ENCODE results near the gene MRPS15.
"Not testable (repeated sequence)": the region's sequence is repeated elsewhere in the genome, so short reads cannot be mapped to it uniquely, and the experiment has no call there.

Gene MRPS15

DNA sequence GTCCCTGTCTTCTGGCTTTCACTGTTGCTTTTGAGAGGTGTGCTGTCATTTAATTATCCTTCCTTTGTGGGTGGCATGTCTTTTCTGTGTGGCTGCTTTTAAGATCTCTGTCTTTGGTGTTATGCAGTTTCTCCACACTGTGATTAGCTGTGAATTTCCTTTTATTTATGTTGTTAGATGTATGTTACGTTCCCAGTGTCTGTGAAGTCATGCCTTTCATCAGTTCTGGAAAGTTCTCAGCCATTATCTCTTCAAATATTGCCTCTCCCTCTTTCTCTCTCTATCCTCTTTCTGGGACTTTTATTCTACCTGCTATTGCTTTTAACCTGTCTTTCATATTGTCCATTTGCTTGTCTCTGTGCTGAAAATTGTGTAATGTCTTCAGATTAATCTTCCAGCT is 39.5 kb upstream of the MRPS15 start:
- TF ChIP-seq, protein P1, sequence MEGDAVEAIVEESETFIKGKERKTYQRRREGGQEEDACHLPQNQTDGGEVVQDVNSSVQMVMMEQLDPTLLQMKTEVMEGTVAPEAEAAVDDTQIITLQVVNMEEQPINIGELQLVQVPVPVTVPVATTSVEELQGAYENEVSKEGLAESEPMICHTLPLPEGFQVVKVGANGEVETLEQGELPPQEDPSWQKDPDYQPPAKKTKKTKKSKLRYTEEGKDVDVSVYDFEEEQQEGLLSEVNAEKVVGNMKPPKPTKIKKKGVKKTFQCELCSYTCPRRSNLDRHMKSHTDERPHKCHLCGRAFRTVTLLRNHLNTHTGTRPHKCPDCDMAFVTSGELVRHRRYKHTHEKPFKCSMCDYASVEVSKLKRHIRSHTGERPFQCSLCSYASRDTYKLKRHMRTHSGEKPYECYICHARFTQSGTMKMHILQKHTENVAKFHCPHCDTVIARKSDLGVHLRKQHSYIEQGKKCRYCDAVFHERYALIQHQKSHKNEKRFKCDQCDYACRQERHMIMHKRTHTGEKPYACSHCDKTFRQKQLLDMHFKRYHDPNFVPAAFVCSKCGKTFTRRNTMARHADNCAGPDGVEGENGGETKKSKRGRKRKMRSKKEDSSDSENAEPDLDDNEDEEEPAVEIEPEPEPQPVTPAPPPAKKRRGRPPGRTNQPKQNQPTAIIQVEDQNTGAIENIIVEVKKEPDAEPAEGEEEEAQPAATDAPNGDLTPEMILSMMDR (conservative IDR thresholded peaks at IDR 0.05) = no peak
- TF ChIP-seq ZFX (IDR thresholded peaks at IDR 0.05) = no peak
- H3K27ac ChIP-seq = no peak overlapping the region

DNA sequence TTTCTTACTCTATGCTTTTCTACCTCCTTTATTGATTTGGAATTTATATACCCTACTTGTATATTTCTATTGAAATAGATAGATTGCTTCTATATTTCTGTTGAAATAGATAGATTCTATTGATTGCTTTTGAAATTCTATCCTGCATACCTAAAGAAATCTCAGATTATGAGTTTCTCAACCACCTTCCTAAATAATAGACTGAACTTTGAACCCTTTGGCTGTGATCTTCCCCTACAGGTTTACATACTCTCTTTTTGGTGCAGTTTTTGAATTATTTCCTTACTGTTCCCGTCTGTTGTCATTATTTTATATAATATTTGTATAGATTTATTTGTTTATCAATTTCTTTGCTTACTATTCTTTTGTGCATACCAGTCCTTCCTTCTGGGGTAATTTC is 39.0 kb upstream of the MRPS15 start:
- no peak for TF ChIP-seq ZFX (IDR thresholded peaks at IDR 0.05)
- TF ChIP-seq, protein P1 (conservative IDR thresholded peaks at IDR 0.05) = no peak
- no peak overlapping the region for H3K27ac ChIP-seq

DNA sequence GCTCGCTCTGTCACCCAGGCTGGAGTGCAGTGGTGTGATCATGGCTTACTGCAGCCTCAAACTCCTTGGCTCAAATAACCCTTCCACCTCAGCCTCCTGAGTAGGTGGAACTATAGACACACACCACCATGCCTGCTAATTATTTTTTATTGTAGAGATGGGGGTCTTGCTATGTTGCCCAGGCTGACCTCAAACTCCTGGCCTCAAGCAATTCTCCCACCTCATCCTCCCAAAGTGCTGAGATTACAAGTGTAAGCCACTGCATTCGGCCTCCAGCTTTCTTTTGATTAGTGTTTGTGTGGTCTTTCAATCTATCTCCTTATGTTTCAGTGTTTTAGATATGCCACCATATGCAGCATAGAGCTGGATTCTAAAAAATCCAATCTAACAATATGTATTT is 38.4 kb upstream of the MRPS15 start:
- no peak overlapping the region for H3K27ac ChIP-seq
- TF ChIP-seq ZFX (IDR thresholded peaks at IDR 0.05) = no peak
- TF ChIP-seq, protein P1 (conservative IDR thresholded peaks at IDR 0.05) = no peak

DNA sequence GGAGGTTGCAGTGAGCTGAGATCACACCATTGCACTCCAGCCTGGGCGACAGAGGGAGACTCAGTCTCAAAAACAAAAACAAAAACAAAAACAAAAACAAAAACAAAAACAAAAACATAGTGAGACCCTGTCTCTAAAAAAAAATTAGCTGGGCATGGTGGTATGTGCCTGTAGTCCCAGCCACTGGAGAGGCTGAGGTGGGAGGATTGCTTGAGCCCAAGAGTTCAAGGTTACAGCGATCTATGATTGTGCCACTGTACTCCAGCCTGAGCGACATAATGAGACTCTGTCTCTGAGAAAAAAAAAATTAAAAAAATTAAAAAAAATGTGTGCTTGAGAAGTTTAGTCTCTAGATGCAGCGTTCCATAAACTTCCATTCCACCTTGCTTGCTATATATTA is 37.7 kb upstream of the MRPS15 start:
- H3K27ac ChIP-seq = not testable (repeated sequence)

DNA sequence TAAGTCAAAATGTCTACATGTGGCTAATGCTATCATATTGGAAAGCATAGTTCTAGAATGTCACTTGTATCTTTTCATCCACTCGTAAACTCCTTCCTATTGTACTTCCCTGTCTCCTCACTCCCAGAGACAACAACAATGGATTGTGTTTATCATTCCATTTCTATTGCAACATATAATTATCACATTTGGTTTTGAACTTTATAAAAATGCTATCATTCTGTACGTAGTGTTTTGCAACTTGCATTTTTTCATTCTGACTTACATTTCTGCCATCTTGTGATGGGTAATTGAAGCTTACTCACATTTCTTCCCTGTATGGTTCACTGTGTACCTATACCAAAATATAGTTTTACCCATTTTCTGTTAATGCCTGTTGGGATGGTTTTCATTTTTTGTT is 33.0 kb upstream of the MRPS15 start:
- TF ChIP-seq, protein P1 (conservative IDR thresholded peaks at IDR 0.05) = no peak
- no peak for TF ChIP-seq ZFX (IDR thresholded peaks at IDR 0.05)
- H3K27ac ChIP-seq = no peak overlapping the region

DNA sequence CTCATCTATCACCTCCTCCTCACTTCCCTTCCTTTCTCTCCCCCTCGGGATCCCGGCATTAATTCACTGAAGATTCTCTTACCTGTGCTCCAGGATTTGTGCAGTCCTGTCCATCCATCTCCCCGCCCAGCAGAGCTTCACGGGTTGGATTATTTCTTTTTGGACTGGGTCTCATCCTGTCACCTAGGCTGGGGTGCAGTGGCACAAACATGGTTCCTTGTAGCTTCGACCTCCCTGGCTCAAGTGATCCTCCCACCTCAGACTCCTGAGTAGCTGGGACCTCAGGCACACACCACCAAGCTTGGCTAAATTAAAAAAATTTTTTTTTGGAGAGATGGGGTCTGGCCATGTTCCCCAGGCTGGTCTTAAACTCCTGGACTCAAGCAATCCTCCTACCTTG is 30.8 kb upstream of the MRPS15 start:
- no peak overlapping the region for H3K27ac ChIP-seq
- no peak for TF ChIP-seq ZFX (IDR thresholded peaks at IDR 0.05)
- TF ChIP-seq, protein P1 (conservative IDR thresholded peaks at IDR 0.05) = no peak

DNA sequence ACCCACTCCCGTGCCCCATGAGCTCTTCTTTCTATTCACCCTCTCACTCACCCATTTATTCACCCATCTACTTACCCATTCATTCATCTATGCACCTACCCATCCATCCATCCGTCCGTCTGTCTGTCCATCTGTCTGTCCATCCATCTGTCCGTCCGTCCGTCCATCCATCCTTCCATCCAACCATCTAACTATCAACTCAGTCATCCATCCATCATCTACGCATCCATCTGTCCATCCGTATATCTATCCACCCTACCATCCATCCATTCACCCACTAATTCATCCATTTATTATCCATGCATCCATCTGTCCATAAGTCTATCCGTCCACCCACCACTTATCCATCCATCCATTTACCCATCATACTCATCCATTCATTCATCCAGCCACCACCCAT is 29.3 kb upstream of the MRPS15 start:
- TF ChIP-seq, protein P1 (conservative IDR thresholded peaks at IDR 0.05) = no peak
- no peak for TF ChIP-seq ZFX (IDR thresholded peaks at IDR 0.05)
- H3K27ac ChIP-seq = no peak overlapping the region

DNA sequence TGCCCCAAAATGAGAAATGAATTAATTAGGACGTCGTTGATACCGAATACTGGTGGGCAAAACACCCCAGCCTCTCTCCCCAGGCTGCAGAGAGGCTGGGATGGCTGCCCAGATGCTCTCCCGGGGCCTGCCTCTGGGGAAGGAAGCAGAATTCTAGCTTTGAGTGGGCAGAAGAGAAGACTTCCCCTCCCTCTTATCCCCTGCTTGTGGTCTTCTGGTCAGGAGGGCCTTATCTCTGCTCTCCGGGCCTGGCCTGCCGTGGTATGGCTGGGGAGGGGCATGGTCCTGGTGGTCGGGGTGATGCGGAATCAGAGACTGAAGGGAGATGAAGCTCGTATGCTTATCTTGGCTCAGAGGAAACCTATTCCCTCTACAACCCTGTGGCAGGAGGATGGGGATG is 28.3 kb upstream of the MRPS15 start:
- TF ChIP-seq ZFX (IDR thresholded peaks at IDR 0.05) = no peak
- TF ChIP-seq, protein P1 (conservative IDR thresholded peaks at IDR 0.05) = no peak
- H3K27ac ChIP-seq = no peak overlapping the region

DNA sequence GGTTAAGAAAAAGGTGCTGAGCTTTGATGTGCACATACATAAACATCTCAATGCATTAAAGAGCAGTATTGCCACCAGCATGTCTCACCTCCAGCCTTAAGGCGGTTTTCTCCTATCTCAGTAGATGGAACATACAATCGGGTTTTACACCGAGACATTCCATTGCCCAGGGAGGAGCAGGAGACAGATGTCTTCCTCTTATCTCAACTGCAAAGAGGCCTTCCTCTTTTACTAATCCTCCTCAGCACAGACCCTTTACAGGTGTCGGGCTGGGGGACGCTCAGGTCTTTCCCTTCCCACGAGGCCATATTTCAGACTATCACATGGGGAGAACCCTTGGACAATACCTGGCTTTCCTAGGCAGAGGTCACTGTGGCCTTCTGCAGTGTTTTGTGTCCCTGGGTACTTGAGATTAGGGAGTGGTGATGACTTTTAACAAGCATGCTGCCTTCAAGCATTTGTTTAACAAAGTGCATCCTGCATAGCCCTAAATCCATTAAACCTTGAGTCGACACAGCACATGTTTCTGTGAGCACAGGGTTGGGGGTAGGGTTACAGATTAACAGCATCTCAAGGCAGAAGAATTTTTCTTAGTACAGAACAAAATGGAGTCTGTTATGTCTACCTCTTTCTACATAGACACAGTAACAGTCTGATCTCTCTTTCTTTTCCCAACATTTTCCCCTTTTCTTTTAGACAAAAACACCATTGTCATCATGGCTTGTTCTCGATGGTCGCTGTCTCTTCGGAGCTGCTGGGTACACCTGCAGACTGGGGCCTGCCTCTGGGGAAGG is 25.3 kb upstream of the MRPS15 start:
- H3K27ac ChIP-seq = not testable (repeated sequence)
